RCC 7860 (cell line): Measurements from ENCODE around the gene TTC39C.

Experiments
- DNase-seq: peaks from one replicate; pipeline ENCODE4 v3.0.0-alpha.2; 2015; ENCODE audit warnings: low spot score
- FAIRE-seq: peaks from 2 replicates; lab custom pipeline; 2012; peaks lifted over from hg19 to GRCh38; lab: Jason Lieb, UNC

Gene TTC39C

DNA sequence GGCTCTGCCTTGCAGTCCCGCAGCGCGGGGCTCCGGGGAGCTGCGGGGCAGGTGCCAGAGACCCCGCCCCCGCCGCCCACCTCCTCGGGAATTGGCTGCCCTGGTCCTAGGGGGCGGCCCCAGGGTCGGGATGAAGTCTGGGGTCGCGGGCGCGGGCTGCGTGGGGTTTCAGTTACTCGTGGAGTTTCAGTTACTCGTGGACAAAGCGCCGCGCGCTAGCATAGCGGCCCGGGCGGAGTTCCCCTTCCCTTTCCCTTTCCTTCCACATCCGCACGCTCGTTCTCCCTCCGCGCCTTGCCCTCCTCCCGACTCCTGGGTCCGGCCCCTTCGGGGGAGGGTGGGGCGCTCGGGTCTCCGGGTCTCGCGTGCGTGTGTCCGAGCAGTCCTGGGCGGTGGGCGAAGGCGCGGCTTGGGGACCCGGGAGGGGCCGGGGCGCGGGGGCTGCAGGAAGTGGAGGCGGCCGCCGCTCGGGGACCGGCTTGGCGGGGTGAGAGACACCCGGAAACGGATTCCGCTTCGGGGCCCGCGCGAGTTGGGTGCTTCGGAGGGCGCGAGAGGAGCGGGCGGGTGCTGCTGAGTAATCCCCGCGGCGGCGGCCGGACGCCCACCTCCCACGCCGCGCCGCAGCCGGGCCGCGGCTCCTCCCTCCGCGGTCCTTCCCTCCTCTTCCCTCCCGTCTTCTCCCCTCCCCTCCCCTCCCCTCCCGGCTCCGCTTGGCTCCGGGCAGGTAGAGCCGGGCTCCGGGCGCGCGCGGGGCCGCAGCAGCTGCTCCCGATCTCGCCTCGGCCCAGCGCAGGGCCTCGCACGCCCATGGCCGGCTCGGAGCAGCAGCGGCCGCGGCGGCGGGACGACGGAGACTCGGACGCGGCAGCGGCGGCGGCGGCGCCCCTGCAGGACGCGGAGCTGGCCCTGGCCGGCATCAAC is at the start of gene TTC39C:
Gene TTC39C (plus strand): TSS at position 693 of the 924 bp plus-strand sequence. CDS start 118 bp downstream, at position 811.
- FAIRE-seq (no peak), DNase-seq (peak; percentile 51)

DNA sequence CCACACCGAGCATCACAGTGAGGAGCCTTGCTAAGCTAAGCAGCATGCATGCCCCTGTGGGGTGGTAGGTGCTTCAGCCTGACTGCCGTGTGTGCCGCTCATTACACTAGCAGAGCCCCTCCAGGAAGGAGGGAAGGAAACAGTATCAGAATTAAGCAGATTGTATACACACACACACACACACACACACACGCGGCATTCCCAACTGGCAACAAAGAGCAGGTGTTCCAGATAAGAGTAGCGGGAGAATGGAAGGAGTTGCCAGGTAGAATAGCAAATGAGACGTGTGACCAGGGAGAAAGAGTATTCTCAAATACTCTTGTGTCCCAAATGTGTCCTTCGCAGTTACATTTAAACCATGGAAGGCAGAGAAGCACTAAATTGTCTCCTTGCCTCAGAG is 47.6 kb upstream of the TTC39C start:
- DNase-seq: no peak
- FAIRE-seq: no peak

DNA sequence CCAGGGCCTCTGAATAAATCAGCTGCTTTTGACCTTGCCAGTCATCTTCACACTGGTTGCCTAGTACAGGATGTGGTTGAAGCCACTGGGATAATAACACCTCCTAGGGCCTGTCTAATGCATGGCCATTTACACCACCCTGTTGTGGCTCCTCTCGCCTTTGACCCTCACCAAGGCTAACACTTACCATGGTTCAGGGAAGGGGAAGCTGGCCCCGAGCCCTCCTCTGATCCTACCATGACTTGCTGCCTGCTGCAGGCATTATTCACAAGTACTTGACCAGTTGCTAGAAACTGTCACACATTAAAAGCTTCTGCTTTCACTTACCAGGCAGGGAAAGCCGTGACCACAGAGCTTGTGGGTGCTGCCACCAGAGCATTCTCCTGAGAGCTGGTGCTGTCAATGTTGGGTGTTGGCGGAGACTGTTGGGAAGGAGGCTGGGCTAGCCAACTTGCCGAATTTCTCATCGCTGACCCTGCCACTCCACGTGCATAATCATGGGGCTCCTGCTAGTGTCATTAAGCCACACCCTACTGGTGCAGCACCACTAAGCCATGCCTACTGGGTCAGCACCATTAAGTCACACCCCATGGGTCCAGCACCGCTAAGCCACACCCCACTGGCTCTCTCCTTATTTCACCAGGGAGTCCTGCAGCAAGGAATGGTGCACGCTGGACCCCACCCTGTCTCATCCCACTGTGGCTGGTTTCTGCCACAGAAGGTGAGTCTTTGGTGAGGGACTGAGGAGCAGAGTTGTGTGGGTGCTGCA is 47.0 kb upstream of the TTC39C start:
- FAIRE-seq: no peak
- DNase-seq: no peak

DNA sequence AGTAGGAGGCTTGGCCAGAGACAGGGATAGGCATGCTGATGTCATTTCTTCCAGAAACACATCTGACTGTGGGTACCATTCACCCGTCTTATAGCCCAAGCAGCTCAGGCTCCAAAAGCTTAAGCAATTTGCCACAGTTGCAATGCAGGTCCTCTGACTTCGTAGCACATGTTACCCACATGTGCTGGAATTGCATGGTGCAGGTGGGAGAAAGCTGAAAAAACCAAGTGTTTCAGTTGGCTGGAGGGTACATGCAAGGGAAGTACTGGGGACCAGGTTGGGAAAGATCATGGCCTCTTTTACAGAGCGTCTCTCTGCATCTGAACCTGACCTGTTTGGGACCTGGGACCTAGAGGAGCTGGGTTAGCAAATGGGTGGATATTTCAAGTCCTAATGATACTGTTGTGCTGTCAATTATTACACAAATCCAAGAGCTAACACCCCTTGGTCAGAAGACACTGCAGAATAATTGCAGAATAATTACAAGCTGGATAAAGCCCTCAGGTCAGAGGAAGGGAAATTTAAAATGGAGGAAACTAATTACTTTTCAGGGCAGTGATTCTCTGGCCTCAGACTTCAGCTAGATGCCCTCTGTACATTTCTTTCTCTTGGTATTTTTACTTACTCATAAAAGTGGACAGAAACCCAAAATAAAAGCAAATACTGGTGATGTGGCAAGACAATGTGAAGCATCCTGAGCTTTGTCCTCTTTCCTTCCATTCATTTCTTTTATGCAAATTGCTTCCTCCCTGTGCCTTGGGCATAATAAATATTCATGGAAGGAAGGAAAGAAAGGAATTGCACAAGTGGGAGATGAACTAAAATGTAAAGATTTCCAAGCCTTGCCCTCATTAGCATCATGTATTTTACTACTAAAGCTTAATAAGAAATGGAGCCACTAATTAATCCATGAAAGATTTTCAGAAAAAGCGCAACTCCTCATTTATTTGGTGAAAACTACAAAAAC is 45.6 kb upstream of the TTC39C start:
- FAIRE-seq: no peak
- no peak for DNase-seq

DNA sequence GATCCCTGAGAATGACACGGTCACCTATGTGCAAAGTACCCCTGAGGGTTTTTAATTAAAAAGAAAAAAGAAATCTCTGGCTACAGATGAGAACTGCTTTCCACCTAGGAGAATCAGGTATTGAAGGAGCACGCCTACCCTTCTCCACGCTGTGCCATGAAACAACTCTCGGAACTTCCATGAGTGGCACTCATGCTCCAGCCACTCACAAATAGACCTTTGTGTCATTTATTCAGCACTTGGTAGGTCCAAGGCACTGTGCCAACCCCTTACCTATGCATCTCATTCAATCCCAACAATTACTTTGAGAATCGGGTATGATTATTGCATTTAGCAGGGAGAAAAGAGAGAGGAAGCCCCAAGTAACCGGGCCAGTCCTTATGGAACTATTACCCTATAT is 44.9 kb upstream of the TTC39C start:
- DNase-seq: no peak
- no peak for FAIRE-seq

DNA sequence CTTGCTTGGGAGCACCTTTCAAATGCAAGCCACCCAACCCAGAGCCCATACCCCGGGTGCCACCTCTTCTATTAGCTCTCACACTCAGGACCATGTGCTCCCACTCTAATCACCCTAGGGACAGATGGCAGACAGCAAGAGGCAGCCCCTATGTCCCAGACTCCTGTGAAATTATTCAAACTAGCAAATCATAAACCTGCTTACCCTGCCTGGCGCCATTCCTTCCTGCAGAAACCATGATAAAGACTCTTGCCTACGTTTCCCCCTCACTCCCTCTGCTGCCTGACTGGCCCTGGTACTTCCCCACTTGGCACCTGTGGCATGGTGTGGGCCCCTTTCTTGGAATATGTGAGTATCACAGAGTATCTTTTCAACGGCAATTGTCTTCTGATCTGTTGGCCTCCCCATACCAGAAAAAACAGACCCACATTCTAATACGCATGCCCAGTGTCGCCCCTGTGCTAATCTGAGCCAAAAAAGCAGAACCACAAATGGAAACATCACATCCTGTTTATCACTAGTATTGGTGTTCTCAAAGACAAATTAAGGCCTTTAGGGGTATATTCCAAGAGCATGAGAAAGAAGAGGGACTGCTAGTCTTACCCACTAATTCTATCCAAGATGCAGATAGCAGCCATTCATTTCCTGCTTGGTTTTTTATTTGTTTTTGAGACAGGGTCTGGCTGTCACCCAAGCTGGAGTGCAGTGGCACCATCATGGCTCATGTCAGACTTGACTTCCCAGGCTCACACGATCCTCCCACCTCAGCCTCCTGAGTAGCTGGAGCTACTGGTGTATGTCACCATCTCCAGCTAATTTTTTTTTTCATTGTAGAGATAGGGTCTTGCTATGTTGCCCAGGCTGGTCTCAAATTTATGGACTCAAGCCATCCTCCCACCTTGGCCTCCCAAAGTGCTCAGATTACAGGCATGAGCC is 44.1 kb upstream of the TTC39C start:
- no peak for FAIRE-seq
- no peak for DNase-seq

DNA sequence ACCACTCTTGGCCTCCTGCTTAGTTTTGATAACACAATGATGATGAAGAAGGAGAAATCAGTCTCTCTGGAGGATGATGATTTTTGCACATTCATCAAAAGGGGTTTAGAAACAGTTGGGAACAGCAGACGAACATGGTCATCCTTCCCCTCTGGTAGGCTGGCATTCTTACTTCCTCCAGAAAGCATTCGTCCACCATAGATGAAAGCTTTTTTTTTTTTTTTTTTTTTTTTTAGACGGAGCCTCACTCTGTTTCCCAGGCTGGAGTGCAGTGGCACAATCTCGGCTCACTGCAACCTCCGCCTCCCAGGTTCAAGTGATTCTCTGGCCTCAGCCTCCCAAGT is 43.5 kb upstream of the TTC39C start:
- FAIRE-seq (no peak), DNase-seq (no peak)

DNA sequence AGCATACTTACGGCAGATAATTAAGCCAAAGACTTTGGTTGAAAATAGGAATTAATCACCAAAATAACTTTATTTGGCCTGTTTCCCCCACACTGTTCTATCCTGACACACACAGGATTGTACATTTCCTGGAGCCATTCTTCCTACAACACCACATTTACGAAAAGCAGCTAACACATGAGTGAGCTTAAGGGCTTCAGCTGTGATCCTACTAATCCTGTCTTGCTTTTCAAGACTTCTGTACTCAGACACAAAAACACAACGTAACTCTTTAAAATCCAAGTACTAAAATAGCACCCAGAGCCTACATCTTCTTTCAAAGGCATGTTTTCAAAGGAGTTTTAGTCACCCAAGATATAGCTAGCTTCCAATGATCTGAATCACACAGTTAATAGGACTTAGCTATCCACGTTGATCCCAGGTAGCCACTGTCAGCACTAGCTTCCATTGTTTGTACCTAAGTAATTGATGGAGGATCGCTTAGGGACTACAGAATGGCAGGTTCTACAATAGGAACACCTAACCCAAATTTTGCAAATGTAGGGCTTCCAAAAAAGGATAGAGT is 42.8 kb upstream of the TTC39C start:
- no peak for FAIRE-seq
- no peak for DNase-seq

DNA sequence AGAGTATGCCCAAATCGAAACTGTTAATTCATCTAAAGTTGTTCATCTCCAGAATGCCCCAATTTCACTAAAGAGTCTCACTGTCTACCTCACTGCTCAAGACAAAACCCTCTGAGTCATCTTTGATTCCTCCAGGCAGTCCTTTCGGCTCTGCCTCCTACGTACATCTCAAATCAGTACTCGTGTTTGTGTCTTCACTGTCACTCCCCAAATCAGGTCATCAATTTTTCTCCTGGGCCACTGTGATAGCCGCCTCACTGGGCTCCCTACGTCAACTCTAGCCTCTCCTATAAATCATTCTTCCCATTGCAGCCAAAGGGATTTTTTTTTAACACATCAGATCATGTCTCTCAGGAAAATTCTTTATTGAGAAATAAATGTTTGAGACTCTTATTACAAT is 42.1 kb upstream of the TTC39C start:
- no peak for DNase-seq
- no peak for FAIRE-seq

DNA sequence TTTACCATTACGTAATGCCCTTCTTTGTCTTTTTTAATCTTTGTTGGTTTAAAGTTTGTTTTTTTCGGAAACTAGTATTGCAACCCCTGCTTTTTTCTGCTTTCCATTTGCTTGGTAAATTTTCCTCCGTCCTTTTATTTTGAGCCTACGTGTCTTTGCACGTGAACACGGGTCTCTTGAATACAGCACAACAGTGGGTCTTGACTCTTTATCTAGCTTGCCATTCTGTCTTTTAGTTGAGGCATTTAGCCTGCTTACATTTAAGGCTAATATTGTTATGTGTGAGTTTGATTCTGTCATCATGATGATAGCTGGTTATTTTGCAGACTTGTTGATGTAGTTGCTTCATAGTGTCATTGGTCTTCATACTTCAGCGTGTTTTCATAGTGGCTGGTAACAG is 37.5 kb upstream of the TTC39C start:
- FAIRE-seq (no peak), DNase-seq (no peak)

DNA sequence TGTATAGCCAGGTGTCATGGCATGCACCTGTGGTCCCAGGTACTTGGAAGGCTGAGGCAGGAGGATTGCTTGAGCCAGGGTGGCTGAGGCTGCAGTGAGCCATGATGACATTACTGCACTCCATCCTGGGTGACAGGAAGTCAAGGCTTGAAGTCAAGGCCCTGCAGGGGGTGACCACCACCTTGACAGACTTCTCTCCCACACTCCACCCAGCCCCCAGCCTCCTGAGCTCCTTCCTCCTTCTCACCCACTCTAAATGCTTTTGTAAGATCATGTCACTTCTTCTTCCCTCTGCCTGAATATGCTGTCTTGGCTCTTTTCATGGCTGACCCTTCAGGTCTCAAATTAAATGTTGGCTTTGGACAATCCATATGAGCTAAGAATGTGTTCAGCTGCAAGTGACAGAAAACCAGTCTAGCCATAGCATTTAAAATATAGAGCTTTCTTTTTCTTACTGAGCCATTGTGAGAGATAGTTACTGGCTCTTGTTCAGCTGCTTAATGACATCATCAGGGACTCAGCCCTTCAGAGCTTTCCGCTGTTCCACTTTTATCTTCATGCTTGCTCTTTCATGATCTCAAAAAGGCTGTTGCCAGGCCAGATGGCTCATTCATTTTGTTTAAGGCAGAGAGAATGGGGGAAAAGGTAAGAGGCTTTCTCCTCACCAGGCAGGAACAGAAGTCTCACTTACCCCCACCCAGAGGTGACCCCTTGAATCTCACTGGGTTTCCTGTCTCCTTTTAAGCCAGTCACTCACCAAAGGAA is 36.7 kb upstream of the TTC39C start:
- DNase-seq (no peak), FAIRE-seq (no peak)

DNA sequence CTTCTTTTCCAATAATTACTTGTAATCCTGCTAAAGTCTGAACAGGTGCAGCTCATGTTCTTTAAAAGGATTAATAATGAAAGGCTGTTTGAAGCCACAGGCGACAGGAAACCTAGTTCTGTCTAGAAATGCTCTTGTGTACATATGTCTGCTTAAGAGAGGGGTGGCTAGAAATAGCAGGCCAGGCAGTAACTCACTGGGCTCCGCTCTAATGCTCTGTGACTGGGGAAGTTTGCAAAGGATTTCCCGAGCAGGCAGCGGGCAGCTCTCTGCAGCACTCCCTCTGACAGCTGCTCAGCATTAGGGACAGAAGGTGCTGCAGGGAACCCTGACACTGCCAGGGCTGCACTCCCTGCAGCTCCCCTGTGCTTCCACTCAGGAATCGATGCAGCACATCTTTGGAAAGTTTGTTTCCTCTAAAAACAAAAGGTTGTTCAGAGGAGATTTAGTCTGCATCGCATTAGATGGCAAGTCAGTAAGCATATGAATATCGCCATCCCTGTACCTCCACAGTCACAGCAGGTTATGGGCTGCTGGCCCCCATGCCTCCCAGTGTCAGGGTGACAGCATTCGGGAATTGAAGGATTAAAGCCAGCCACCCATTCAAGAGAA is 33.1 kb upstream of the TTC39C start:
- DNase-seq (no peak), FAIRE-seq (no peak)

DNA sequence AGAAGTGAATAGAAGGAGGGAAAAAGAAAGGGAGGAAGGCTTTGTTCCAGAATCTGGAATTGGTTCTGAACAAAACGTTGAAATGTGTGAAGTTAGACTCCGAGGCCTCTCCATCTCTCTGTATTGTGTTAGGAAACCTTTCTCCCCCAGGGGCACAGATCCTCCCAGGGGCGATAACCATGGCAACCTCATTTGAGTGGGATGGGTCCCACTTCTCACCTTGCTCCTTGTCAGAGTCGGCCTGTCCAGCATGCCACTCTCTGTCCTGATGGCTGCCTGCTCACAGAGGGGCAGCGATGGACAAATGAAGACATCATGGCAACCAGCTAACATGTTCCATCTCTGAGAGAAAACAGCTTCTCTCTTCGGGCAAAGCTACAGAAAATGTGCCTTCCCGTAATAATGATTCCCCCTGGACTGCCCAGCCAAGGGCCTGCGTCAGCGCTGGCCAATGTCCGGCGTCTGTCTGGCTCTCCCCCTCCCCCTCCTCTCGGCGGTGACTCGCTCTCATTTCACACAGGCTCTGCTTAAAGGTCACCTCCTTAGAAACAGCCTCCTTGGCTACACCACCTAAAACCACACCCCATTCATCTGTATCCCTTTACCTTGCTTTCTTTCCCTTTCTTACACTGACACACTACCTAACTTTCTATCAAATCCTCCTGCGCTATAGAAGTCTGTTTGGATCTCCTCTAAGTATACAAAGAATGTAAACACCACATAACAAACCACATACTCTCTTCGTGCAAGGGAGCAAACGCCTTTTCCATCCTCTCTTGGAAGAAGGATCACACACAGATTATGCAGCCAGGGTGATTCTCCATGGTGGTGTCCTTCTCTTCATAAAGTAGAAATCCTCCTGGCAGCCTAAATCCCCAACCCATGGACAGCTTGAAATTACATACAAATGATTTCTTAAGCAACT is 32.1 kb upstream of the TTC39C start:
- FAIRE-seq (no peak), DNase-seq (peak; percentile 16)

DNA sequence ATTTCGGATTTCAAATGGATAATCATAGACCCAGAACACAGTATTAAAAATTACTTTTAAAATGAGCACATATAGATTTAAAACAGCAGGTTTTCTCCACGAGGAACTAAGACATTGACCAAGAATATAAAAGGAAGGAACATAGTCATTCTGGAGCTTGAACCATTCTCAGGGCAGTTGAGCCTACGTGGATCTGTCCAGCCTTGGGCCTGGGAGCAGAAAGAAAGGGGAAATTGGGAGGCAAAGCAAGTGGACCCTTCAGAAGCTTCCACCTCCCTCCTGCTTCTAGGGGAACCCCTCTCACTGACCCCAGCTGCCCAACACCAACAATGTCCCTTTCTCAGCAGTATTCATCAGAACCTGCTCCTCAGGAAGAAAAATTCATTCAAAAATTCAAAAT is 31.4 kb upstream of the TTC39C start:
- FAIRE-seq (no peak), DNase-seq (no peak)

DNA sequence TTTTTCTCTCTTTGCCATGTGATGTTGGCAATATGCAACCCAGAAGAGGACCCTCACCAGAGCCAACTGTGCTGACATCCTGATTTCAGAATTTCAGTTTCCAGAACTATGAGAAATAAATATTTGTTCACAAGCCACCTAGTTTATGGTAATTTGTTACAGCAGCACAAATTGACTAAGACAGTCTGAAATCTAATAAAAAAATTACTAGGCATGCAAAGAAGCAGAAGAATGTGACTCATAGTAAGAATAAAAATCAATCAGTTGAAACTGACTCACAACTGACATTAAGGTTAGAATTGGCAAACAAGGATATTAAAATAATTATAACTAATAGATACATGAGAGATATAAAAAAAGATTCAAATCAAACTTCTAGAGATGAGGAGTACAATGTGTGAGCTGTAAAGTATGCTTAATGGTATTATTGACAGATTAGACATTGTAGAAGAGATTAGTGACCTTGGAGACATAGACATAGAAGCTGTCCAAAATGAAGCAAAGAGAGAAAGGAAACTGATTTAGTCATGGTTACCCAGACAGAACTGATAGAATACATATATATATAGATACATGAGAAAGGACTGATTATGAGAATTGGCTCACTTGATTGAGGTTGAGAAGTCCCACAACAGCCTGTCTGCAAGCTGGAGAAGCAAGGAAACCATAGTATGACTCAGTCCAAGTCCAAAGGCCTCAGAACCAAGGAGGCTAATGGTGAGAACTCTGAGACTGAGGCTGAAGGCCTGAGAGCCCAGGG is 27.8 kb upstream of the TTC39C start:
- no peak for FAIRE-seq
- no peak for DNase-seq
